Measurements from ENCODE around the gene EIF3A.
"Not testable (repeated sequence)": the region's sequence is repeated elsewhere in the genome, so short reads cannot be mapped to it uniquely, and the experiment has no call there.

EIF3A gene

GRCh38 chr10:119116326-119116951 is 35.8 kb upstream of the EIF3A start:
- TF ChIP-seq, protein P1, sequence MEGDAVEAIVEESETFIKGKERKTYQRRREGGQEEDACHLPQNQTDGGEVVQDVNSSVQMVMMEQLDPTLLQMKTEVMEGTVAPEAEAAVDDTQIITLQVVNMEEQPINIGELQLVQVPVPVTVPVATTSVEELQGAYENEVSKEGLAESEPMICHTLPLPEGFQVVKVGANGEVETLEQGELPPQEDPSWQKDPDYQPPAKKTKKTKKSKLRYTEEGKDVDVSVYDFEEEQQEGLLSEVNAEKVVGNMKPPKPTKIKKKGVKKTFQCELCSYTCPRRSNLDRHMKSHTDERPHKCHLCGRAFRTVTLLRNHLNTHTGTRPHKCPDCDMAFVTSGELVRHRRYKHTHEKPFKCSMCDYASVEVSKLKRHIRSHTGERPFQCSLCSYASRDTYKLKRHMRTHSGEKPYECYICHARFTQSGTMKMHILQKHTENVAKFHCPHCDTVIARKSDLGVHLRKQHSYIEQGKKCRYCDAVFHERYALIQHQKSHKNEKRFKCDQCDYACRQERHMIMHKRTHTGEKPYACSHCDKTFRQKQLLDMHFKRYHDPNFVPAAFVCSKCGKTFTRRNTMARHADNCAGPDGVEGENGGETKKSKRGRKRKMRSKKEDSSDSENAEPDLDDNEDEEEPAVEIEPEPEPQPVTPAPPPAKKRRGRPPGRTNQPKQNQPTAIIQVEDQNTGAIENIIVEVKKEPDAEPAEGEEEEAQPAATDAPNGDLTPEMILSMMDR (IDR thresholded peaks at IDR 0.05; ENCODE audit: control insufficient read depth, extremely low read depth, insufficient read depth) = no peak
- DNase-seq (ENCODE audit: low read depth) = no peak
- no peak overlapping the region for H3K4me3 ChIP-seq (ENCODE audit: low read depth, low read length)

- DNase-seq (ENCODE audit: low read depth) = no peak
- TF ChIP-seq, protein P1 (IDR thresholded peaks at IDR 0.05; ENCODE audit: control insufficient read depth, extremely low read depth, insufficient read depth) = no peak
- no peak overlapping the region for H3K4me3 ChIP-seq (ENCODE audit: low read depth, low read length)
Measured at GRCh38 chr10:119115926-119116325, 35.3 kb upstream of the EIF3A start.

- H3K4me3 ChIP-seq (ENCODE audit: low read depth, low read length) = no peak overlapping the region
- TF ChIP-seq, protein P1 (IDR thresholded peaks at IDR 0.05; ENCODE audit: control insufficient read depth, extremely low read depth, insufficient read depth) = no peak
- no peak for DNase-seq (ENCODE audit: low read depth)
Measured at GRCh38 chr10:119113751-119114732, 33.4 kb upstream of the EIF3A start.

DNA sequence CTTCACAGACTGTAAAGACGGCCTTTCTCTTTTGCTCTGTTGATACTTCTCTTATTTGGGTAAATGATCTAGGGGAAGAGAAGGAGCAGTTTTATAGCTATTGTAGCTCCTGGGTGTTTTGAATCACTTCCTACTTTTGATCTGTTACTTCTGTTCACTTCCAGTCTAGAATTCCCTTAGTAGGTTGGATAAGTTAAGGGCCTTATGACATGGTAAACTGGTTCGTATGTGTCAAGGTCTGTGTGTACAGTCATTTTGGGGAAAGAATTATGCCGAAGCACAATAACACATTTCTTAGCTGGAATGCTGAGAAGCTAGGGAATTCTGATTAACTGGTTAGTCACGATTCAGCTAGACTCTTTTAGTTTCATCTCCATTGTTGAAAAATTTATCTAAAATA is 31.4 kb upstream of the EIF3A start:
- TF ChIP-seq, protein P1 (IDR thresholded peaks at IDR 0.05; ENCODE audit: control insufficient read depth, extremely low read depth, insufficient read depth) = no peak
- H3K4me3 ChIP-seq (ENCODE audit: low read depth, low read length) = no peak overlapping the region
- no peak for DNase-seq (ENCODE audit: low read depth)

GRCh38 chr10:119107771-119108170 is 27.2 kb upstream of the EIF3A start:
- H3K4me3 ChIP-seq (ENCODE audit: low read depth, low read length); DNase-seq (ENCODE audit: low read depth): not testable (repeated sequence)

DNA sequence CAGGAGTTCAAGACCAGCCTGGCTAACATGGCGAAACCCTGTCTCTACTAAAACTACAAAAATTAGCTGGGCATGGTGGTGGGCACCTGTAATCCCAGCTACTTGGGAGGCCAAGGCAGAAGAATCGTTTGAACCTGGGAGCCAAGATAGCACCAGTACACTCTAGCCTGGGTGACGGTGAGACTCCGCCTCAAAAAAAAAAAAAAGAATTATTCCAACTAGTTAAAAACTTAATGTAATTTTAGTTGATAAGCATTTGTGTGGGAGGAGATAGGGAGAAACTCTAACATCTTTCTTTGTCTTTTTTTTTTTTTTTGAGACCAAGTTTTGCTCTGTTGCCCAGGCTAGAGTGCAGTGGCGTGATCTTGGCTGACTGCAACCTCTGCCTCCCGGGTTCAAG is 26.5 kb upstream of the EIF3A start:
- not testable (repeated sequence) for DNase-seq (ENCODE audit: low read depth); H3K4me3 ChIP-seq (ENCODE audit: low read depth, low read length)

GRCh38 chr10:119105899-119106298 is 25.3 kb upstream of the EIF3A start:
- not testable (repeated sequence) for DNase-seq (ENCODE audit: low read depth); H3K4me3 ChIP-seq (ENCODE audit: low read depth, low read length)

DNA sequence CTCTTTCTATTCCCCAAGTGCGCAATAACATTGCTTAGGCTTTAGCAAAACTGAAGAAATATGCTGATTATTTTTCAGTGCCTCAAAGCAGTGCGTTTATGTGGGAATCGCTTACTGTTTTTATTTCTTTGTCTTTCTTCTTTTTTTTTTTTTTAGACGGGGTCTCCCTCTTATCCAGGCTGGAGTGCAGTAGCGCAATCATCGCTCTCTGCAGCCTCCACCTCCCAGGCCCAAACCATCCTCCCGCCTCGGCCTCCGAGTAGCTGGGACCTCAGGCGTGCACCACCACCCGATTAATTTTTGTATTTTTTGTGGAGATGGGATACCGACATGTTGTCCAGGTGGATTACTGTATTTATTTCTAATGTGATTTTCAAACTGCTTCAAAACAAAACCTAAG is 24.5 kb upstream of the EIF3A start:
- TF ChIP-seq, protein P1 (IDR thresholded peaks at IDR 0.05; ENCODE audit: control insufficient read depth, extremely low read depth, insufficient read depth) = no peak
- DNase-seq (ENCODE audit: low read depth) = no peak
- H3K4me3 ChIP-seq (ENCODE audit: low read depth, low read length) = peak overlapping the region; percentile 74

Measured in LNCaP clone FGC (cell line).